SK-N-SH treated with all-trans-retinoic acid at 6 μM for 48 hours (cell line): ENCODE measurements around the gene AK1.

Source experiments
- ARNTL ChIP-seq: fragments of 450-650 bp; formaldehyde crosslinking; IDR thresholded peaks from 2 replicates; pipeline ENCODE4 v1.5.0; 2020; ENCODE audit warnings: low read depth, mild to moderate bottlenecking, moderate library complexity, borderline replicate concordance
- BACH2 ChIP-seq: fragments of 250-450 bp; sonication (Bioruptor Pico); IDR thresholded peaks from 2 replicates; pipeline ENCODE4 v1.9.0; 2021; ENCODE audit warnings: mild to moderate bottlenecking, borderline replicate concordance
- ZFP3 ChIP-seq: fragments of 250-450 bp; sonication (Bioruptor Pico); IDR thresholded peaks from 2 replicates; pipeline ENCODE4 v1.5.0; 2020; ENCODE audit warnings: mild to moderate bottlenecking, moderate library complexity
- ZFP30 ChIP-seq: fragments of 450-650 bp; formaldehyde crosslinking; IDR thresholded peaks from 2 replicates; pipeline ENCODE4 v1.5.0; 2022; ENCODE audit warnings: mild to moderate bottlenecking, moderate library complexity
- ZNF70 ChIP-seq: fragments of 450-650 bp; formaldehyde crosslinking; IDR thresholded peaks from 2 replicates; pipeline ENCODE4 v1.5.0; 2020; ENCODE audit warnings: mild to moderate bottlenecking, moderate library complexity

GRCh38 chr9:127857278-127857677 is 20.2 kb downstream of the AK1 start:
- no peak for TF ChIP-seq ZFP30 (CRISPR knock-in tag)
- no peak for TF ChIP-seq ZFP3 (CRISPR knock-in tag)
- TF ChIP-seq BACH2 (CRISPR knock-in tag), result no peak
- TF ChIP-seq ZNF70 (CRISPR knock-in tag), result no peak
- TF ChIP-seq ARNTL, result no peak
